HepG2 (cell line): ENCODE data around the gene DHX30. TPM values are rescaled to one million over a fixed set of nuclear protein-coding genes. Genes with fewer than 3 reads are reported as not detected.

Source experiments
- CBX5 ChIP-seq: sonication (generic); formaldehyde crosslinking; IDR thresholded peaks from 2 replicates; pipeline ENCODE4 v1.4.0; 2020; ENCODE audit warnings: missing genetic modification reagents, borderline replicate concordance
- E2F5 ChIP-seq: sonication (generic); formaldehyde crosslinking; conservative IDR thresholded peaks from 2 replicates; pipeline ENCODE4 v1.4.0; 2020; ENCODE audit warnings: missing genetic modification reagents
- FIP1L1 ChIP-seq: fragments of 200-400 bp; formaldehyde crosslinking; IDR thresholded peaks from 2 replicates; pipeline ENCODE4 v1.6.1; 2018; ENCODE audit warnings: low read depth, mild to moderate bottlenecking, low read length, moderate library complexity, borderline replicate concordance; ENCODE audit not compliant: insufficient read depth
- FOXP4 ChIP-seq: sonication (generic); formaldehyde crosslinking; IDR thresholded peaks from 2 replicates; pipeline ENCODE4 v1.4.0; 2020; ENCODE audit warnings: missing genetic modification reagents
- KIAA2018 ChIP-seq: sonication (generic); formaldehyde crosslinking; IDR thresholded peaks from 2 replicates; pipeline ENCODE4 v1.5.0; 2020; ENCODE audit warnings: mild to moderate bottlenecking, missing genetic modification reagents, borderline replicate concordance
- KLF12 ChIP-seq: sonication (generic); formaldehyde crosslinking; IDR thresholded peaks from 2 replicates; pipeline ENCODE4 v1.4.0; 2020; ENCODE audit warnings: missing genetic modification reagents, borderline replicate concordance
- MIER3 ChIP-seq: IDR thresholded peaks from 2 replicates; pipeline ENCODE4 v1.6.1; 2016; ENCODE audit warnings: missing compliant biosample characterization, borderline replicate concordance
- PHB2 ChIP-seq: fragments of 450-650 bp; IDR thresholded peaks from 2 replicates; pipeline ENCODE4 v1.6.1; 2018; ENCODE audit not compliant: partially characterized antibody
- SALL1 ChIP-seq: sonication (generic); formaldehyde crosslinking; IDR thresholded peaks from 2 replicates; pipeline ENCODE4 v1.8.0; 2022; ENCODE audit warnings: mild to moderate bottlenecking, missing genetic modification reagents
- ZC3H4 ChIP-seq: sonication (generic); formaldehyde crosslinking; IDR thresholded peaks from 2 replicates; pipeline ENCODE4 v1.4.0; 2020; ENCODE audit warnings: missing genetic modification reagents, borderline replicate concordance
- ZNF414 ChIP-seq: sonication (generic); formaldehyde crosslinking; IDR thresholded peaks from 2 replicates; pipeline ENCODE4 v1.5.0; 2020; ENCODE audit warnings: missing genetic modification reagents
- ZNF431 ChIP-seq: sonication (generic); formaldehyde crosslinking; IDR thresholded peaks from 2 replicates; pipeline ENCODE4 v1.9.0; 2022; ENCODE audit warnings: missing genetic modification reagents, low read depth, mild to moderate bottlenecking, borderline replicate concordance
- ZNF550 ChIP-seq: sonication (generic); formaldehyde crosslinking; IDR thresholded peaks from 2 replicates; pipeline ENCODE4 v1.4.0; 2020; ENCODE audit warnings: mild to moderate bottlenecking, missing genetic modification reagents, borderline replicate concordance
- polyA plus RNA-seq, 8 experiments: library from polyadenylated mRNA; depleted of rRNA in 3 of 8; stranded (reverse) in 7 of 8; unstranded in 1 of 8; fragments of >200 nt; fragmentation: Illumina TruSeq in 4 of 8; extraction: Trizol in 4 of 8; gene quantifications; 2 replicates each; pipeline versions ENCODE4 v1.2.1 to v1.2.3, GENCODE V29; 2011 to 2016; ENCODE audit warnings: low read depth in 4 of 8, missing spikeins in 1 of 8, mixed read lengths in 1 of 8; ENCODE audit not compliant: insufficient read depth in 1 of 8
- total RNA-seq, 5 experiments: library from RNA; depleted of rRNA; stranded (reverse); fragments of >200 nt; fragmentation: Illumina TruSeq; extraction: Trizol; gene quantifications; 2 replicates each; pipeline ENCODE4 v1.2.3, GENCODE V29; 2016; ENCODE audit warnings: low read depth in 1 of 5

Gene DHX30
- total and polyA plus RNA-seq, 2 of the 13 experiments (the other 11 are each of a cell fraction or from before 2014, with no cell fraction given): 30.6 to 59.4 TPM

GRCh38 chr3:47824541-47825473, 21.9 kb downstream of the DHX30 start (continued):
- no peak; the same call in 1 of the 2 replicates for TF ChIP-seq ZNF414
- TF ChIP-seq MIER3 (CRISPR knock-in tag): no peak
- peak; percentile 81; the same call in 1 of the 2 replicates for TF ChIP-seq KLF12 (CRISPR knock-in tag)
- TF ChIP-seq CBX5 (CRISPR knock-in tag): no peak
- TF ChIP-seq ZC3H4: no peak
- TF ChIP-seq PHB2: no peak
- no peak for TF ChIP-seq FIP1L1
- no peak for TF ChIP-seq ZNF550
- peak; percentile 81 for TF ChIP-seq ZNF431
- peak; percentile 71; the same call in 1 of the 2 replicates for TF ChIP-seq E2F5 (CRISPR knock-in tag)
- TF ChIP-seq KIAA2018 (CRISPR knock-in tag): no peak
- TF ChIP-seq FOXP4 (CRISPR knock-in tag): no peak
- peak; percentile 86 for TF ChIP-seq SALL1 (CRISPR knock-in tag)
